Measurements from ENCODE around the gene CHRNB1.
A peak's percentile ranks its signal among the peaks of the same experiment; 100 is the strongest.

CHRNB1 gene

GRCh38 chr17:7444682-7445618, at the start of gene CHRNB1:
TSS of gene CHRNB1 (plus strand) at chr17:7445061. CDS start at chr17:7445128, 67 bp downstream.
- DNase-seq, result peak; percentile 46

- DNase-seq, result no peak
Measured at GRCh38 chr17:7396147-7396546, 48.7 kb upstream of the CHRNB1 start.

- DNase-seq, result no peak
Measured at GRCh38 chr17:7398612-7399011, 46.2 kb upstream of the CHRNB1 start.

GRCh38 chr17:7403043-7403726, 41.7 kb upstream of the CHRNB1 start:
- peak; percentile 54 for DNase-seq

- DNase-seq, result peak; percentile 76
Measured at GRCh38 chr17:7403727-7403976, 41.2 kb upstream of the CHRNB1 start.

GRCh38 chr17:7403977-7404736, 40.7 kb upstream of the CHRNB1 start, which contains the start of gene TMEM256:
TSS of gene TMEM256 (minus strand) at chr17:7404097. CDS start at chr17:7404084, 13 bp downstream.
- peak; percentile 96 for DNase-seq

GRCh38 chr17:7404737-7405349, 40.0 kb upstream of the CHRNB1 start:
- DNase-seq, result peak; percentile 8

- DNase-seq, result no peak
Measured at GRCh38 chr17:7405350-7406234, 39.3 kb upstream of the CHRNB1 start.

GRCh38 chr17:7406235-7406825, 38.5 kb upstream of the CHRNB1 start:
- no peak for DNase-seq

- DNase-seq, result no peak
Measured at GRCh38 chr17:7407082-7407481, 37.8 kb upstream of the CHRNB1 start.

- DNase-seq, result no peak
Measured at GRCh38 chr17:7407485-7408251, 37.2 kb upstream of the CHRNB1 start, which contains the start of gene NLGN2. TSS of gene NLGN2 (plus strand) at chr17:7407845. CDS start at chr17:7408256, 411 bp downstream.

- no peak for DNase-seq
Measured at GRCh38 chr17:7408252-7408727, 36.6 kb upstream of the CHRNB1 start.

GRCh38 chr17:7408863-7409262, 36.0 kb upstream of the CHRNB1 start:
- no peak for DNase-seq

- DNase-seq, result no peak
Measured at GRCh38 chr17:7409716-7410115, 35.1 kb upstream of the CHRNB1 start.

- no peak for DNase-seq
Measured at GRCh38 chr17:7410634-7411426, 34.0 kb upstream of the CHRNB1 start.

GRCh38 chr17:7411427-7411750, 33.5 kb upstream of the CHRNB1 start:
- DNase-seq, result no peak

- no peak for DNase-seq
Measured at GRCh38 chr17:7413346-7413985, 31.4 kb upstream of the CHRNB1 start.

- DNase-seq, result no peak
Measured at GRCh38 chr17:7414837-7415236, 30.0 kb upstream of the CHRNB1 start.

- DNase-seq, result no peak
Measured at GRCh38 chr17:7415784-7416183, 29.1 kb upstream of the CHRNB1 start.

Data from NCI-H1092 treated with DMSO at 0.1 percent for 48 hours (cell line).